Umbilical cord (tissue), 2 donors: Measurements from ENCODE around the gene NELFCD. TPM values are rescaled to one million over a fixed set of nuclear protein-coding genes. Genes with fewer than 3 reads are reported as not detected.

Source experiments
- DNase-seq: peaks from one replicate; pipeline ENCODE4 v3.0.0-alpha.2; 2015; ENCODE audit warnings: low spot score
- total RNA-seq: library from RNA; depleted of rRNA; stranded (reverse); fragments of >200 nt; gene quantifications from one replicate; pipeline ENCODE4 v1.2.3, GENCODE V29; 2014; ENCODE audit warnings: low replicate concordance; ENCODE audit not compliant: insufficient read depth

Gene NELFCD
- total RNA-seq, 1 donor from 2014 or later, result 28.2 TPM

DNA sequence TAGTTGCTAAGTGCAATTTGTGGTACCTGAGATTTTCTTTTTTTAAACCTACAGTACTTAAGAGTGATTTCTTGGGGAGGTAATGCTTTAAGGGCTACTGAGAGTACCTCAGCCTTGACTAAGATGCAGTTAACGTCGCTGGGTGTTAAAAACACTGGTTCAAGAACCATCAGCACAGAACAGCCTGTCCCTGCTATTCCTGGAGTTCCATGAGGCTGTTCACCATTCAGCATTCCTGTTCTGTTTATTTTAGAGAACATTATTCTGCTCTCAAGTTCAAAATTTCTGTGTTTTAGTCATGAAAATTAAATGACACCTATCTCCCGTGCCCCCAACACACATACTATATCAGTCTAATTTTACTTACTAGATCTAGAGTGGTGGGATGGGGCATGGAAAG, 63.2 kb downstream of the NELFCD start:
- no peak for DNase-seq

Other genes starting within 250 kb of the NELFCD start
- 4.1 TPM for gene GNAS-AS1, start 130.4 kb upstream of the NELFCD start, total RNA-seq
- gene GNAS, start 128.5 kb upstream of the NELFCD start, total RNA-seq, result 248 TPM
- 131 TPM for gene CTSZ, start 26.0 kb downstream of the NELFCD start, total RNA-seq
- gene TUBB1, start 38.2 kb downstream of the NELFCD start, total RNA-seq, result 2.4 TPM
- 34.7 TPM for gene ATP5F1E, start 51.1 kb downstream of the NELFCD start, total RNA-seq
- gene PRELID3B, start 61.5 kb downstream of the NELFCD start, total RNA-seq, result 40.0 TPM
- 0.96 TPM for gene ZNF831, start 182.6 kb downstream of the NELFCD start, total RNA-seq